H9 (cell line): ENCODE data around the gene OSBP2. TPM values are rescaled to one million over a fixed set of nuclear protein-coding genes. Genes with fewer than 3 reads are reported as not detected.

Experiments
- DNase-seq: peaks from one replicate; pipeline ENCODE4 v3.0.0-alpha.2; 2017
- H2AFZ ChIP-seq: one replicate; pipeline ENCODE4 v1.6.1; 2013; ENCODE audit warnings: mild to moderate bottlenecking, low read length, control low read depth, moderate library complexity
- H2AK5ac ChIP-seq: 2 replicates; pipeline ENCODE4 v1.6.1; 2013; ENCODE audit warnings: low read length, control low read depth, mixed read lengths; ENCODE audit not compliant: insufficient read length
- H2BK120ac ChIP-seq: one replicate; pipeline ENCODE4 v1.6.1; 2013; ENCODE audit warnings: low read depth, mild to moderate bottlenecking, low read length, control low read depth, inconsistent platforms; ENCODE audit not compliant: poor library complexity, severe bottlenecking
- H2BK12ac ChIP-seq: 2 replicates; pipeline ENCODE4 v1.6.1; 2013; ENCODE audit warnings: low read length, control low read depth, mixed read lengths, low read depth; ENCODE audit not compliant: insufficient read length
- H2BK15ac ChIP-seq: 2 replicates; pipeline ENCODE4 v1.6.1; 2013; ENCODE audit warnings: low read depth, low read length, control low read depth
- H2BK20ac ChIP-seq: one replicate; pipeline ENCODE4 v1.6.1; 2013; ENCODE audit warnings: low read depth, mild to moderate bottlenecking, low read length, control low read depth, inconsistent platforms; ENCODE audit not compliant: poor library complexity, severe bottlenecking
- H2BK5ac ChIP-seq: 2 replicates; pipeline ENCODE4 v1.6.1; 2013; ENCODE audit warnings: low read length, control low read depth, mixed read lengths; ENCODE audit not compliant: insufficient read length
- H3K14ac ChIP-seq: 2 replicates; pipeline ENCODE4 v1.6.1; 2013; ENCODE audit warnings: low read length, control low read depth; ENCODE audit not compliant: insufficient read depth
- H3K18ac ChIP-seq: 2 replicates; pipeline ENCODE4 v1.6.1; 2013; ENCODE audit warnings: low read depth, mild to moderate bottlenecking, mixed read lengths, low read length, control low read depth; ENCODE audit not compliant: insufficient read length
- H3K23ac ChIP-seq: 2 replicates; pipeline ENCODE4 v1.6.1; 2013; ENCODE audit warnings: low read length, control low read depth, mixed read lengths, low read depth; ENCODE audit not compliant: insufficient read length
- H3K23me2 ChIP-seq: 2 replicates; pipeline ENCODE4 v1.6.1; 2013; ENCODE audit warnings: low read depth, mild to moderate bottlenecking, mixed read lengths, low read length, control low read depth; ENCODE audit not compliant: insufficient read length, poor library complexity, severe bottlenecking
- H3K27ac ChIP-seq: 2 replicates; pipeline ENCODE4 v1.5.1; 2013; ENCODE audit warnings: low read length, control low read depth, mixed read lengths, low read depth; ENCODE audit not compliant: insufficient read length
- H3K27me3 ChIP-seq: 2 replicates; pipeline ENCODE4 v1.6.1; 2013; ENCODE audit warnings: low read length, control low read depth, inconsistent platforms; ENCODE audit not compliant: insufficient read depth
- H3K4ac ChIP-seq: 2 replicates; pipeline ENCODE4 v1.6.1; 2013; ENCODE audit warnings: low read depth, mild to moderate bottlenecking, control low read depth, inconsistent platforms, low read length, moderate library complexity
- H3K4me1 ChIP-seq: 2 replicates; pipeline ENCODE4 v1.6.1; 2013; ENCODE audit warnings: low read length, control low read depth, inconsistent platforms; ENCODE audit not compliant: insufficient read depth
- H3K4me2 ChIP-seq: 2 replicates; pipeline ENCODE4 v1.6.1; 2013; ENCODE audit warnings: low read length, control low read depth, mixed read lengths; ENCODE audit not compliant: insufficient read length, insufficient read depth
- H3K56ac ChIP-seq: 2 replicates; pipeline ENCODE4 v1.6.1; 2013; ENCODE audit warnings: low read depth, mild to moderate bottlenecking, mixed read lengths, low read length, control low read depth; ENCODE audit not compliant: insufficient read length
- H3K79me1 ChIP-seq: 2 replicates; pipeline ENCODE4 v1.6.1; 2013; ENCODE audit warnings: low read depth, mild to moderate bottlenecking, moderate library complexity, low read length, control low read depth, inconsistent platforms; ENCODE audit not compliant: insufficient read depth, poor library complexity, severe bottlenecking
- H3K79me2 ChIP-seq: 2 replicates; pipeline ENCODE4 v1.6.1; 2013; ENCODE audit warnings: low read length, control low read depth, inconsistent platforms; ENCODE audit not compliant: insufficient read depth
- H3K9ac ChIP-seq: 2 replicates; pipeline ENCODE4 v1.6.1; 2013; ENCODE audit warnings: low read length, control low read depth, mixed read lengths; ENCODE audit not compliant: insufficient read length; ENCODE audit errors: extremely low read depth
- H3K9me3 ChIP-seq: one replicate; pipeline ENCODE4 v1.6.1; 2013; ENCODE audit warnings: low read depth, low read length, inconsistent platforms; ENCODE audit not compliant: control insufficient read depth
- H3T11ph ChIP-seq: one replicate; pipeline ENCODE4 v1.6.1; 2013; ENCODE audit warnings: mild to moderate bottlenecking, low read length, control low read depth, inconsistent platforms
- H4K20me1 ChIP-seq: one replicate; pipeline ENCODE4 v1.6.1; 2013; ENCODE audit not compliant: control insufficient read depth, insufficient read length, insufficient read depth
- H4K5ac ChIP-seq: 2 replicates; pipeline ENCODE4 v1.6.1; 2013; ENCODE audit warnings: low read depth, mild to moderate bottlenecking, mixed read lengths, low read length, control low read depth; ENCODE audit not compliant: insufficient read length
- H4K8ac ChIP-seq: replicated peaks from 2 replicates; pipeline ENCODE4 v1.6.1; 2013; ENCODE audit warnings: low read length, control low read depth, mixed read lengths, low read depth; ENCODE audit not compliant: insufficient read length
- H4K91ac ChIP-seq: 2 replicates; pipeline ENCODE4 v1.6.1; 2013; ENCODE audit warnings: low read depth, mild to moderate bottlenecking, moderate library complexity, mixed read lengths, low read length, control low read depth; ENCODE audit not compliant: insufficient read length
- H3K27ac Mint-ChIP-seq, 3 experiments: 2 replicates in 2 of 3; 3 replicates in 1 of 3; pipeline ENCODE4 v1.8.0; 2020 to 2021; ENCODE audit warnings: mixed read lengths in 3 of 3, mild to moderate bottlenecking in 1 of 3, moderate library complexity in 1 of 3
- H3K27me3 Mint-ChIP-seq: 2 replicates; pipeline ENCODE4 v1.8.0; 2021; ENCODE audit warnings: low read depth, mild to moderate bottlenecking, moderate library complexity, mixed read lengths
- H3K36me3 Mint-ChIP-seq, 3 experiments: 2 replicates in 2 of 3; 3 replicates in 1 of 3; pipeline ENCODE4 v1.8.0; 2020 to 2021; ENCODE audit warnings: low read depth in 3 of 3, mixed read lengths in 3 of 3; ENCODE audit not compliant: insufficient read depth in 1 of 3
- H3K4me1 Mint-ChIP-seq, 2 experiments: 2 replicates each; pipeline ENCODE4 v1.8.0; 2020; ENCODE audit warnings: mixed read lengths in 2 of 2
- H3K4me3 Mint-ChIP-seq, 2 experiments: 2 replicates in 1 of 2; 3 replicates in 1 of 2; pipeline ENCODE4 v1.8.0; 2020 to 2021; ENCODE audit warnings: mild to moderate bottlenecking in 2 of 2, mixed read lengths in 2 of 2, moderate library complexity in 1 of 2
- H3K9me3 Mint-ChIP-seq, 2 experiments: 2 replicates in 1 of 2; 3 replicates in 1 of 2; pipeline ENCODE4 v1.8.0; 2020; ENCODE audit warnings: mild to moderate bottlenecking in 2 of 2, mixed read lengths in 2 of 2, moderate library complexity in 1 of 2
- CTCF ChIP-seq: fragments of 200-600 bp; sonication (generic); conservative IDR thresholded peaks from 3 replicates; pipeline ENCODE4 v1.8.0; 2021; ENCODE audit warnings: antibody characterized with exemption, mild to moderate bottlenecking
- WGBS: extraction: QIAGEN DNeasy Blood & Tissue Kit; methylation state at CpG from one replicate; pipeline ENCODE4 v1.1.7; 2013; ENCODE audit warnings: missing lambda C conversion rate, low lambda C conversion rate, mixed read lengths; ENCODE audit not compliant: insufficient read length; ENCODE audit errors: extremely low coverage; 5-methylcytosine and 5-hydroxymethylcytosine counted together
- total RNA-seq: library from RNA; stranded (reverse); gene quantifications from 2 replicates; pipeline ENCODE4 v1.2.1, GENCODE V29; 2021

The OSBP2 gene
- total RNA-seq, 1 experiment from 2014 or later, result 3.4 TPM

- no peak overlapping the region for H3K23ac ChIP-seq
- peaks cover 9% of the 10 kb centered on the region for H3K4me1 ChIP-seq
- TF ChIP-seq CTCF, result no peak
- Mint-ChIP-seq H3K4me1 (peaks cover 26 to 28% of the 10 kb centered on the region in 2 experiments), H3K36me3 (no peaks in the 10 kb centered on the region), H3K27me3 (peaks cover 9% of the 10 kb centered on the region), H3K4me3 (no peak overlapping the region; a peak in 1 of 5 replicates), H3K27ac (peak overlapping the region in 1 of 3 experiments; percentile 76; a peak in 1 of 7 replicates), H3K9me3 (no peaks in the 10 kb centered on the region)
- no peak overlapping the region for H2BK120ac ChIP-seq
- no peaks in the 10 kb centered on the region for H3K79me1 ChIP-seq
- no peak overlapping the region for H4K5ac ChIP-seq
- no peaks in the 10 kb centered on the region for H3K9me3 ChIP-seq
- no peaks in the 10 kb centered on the region for H3K23me2 ChIP-seq
- no peak overlapping the region for H3K56ac ChIP-seq
- H3K14ac ChIP-seq, result no peak overlapping the region
- WGBS, result no CpG with 5 or more reads among the region's 2 CpGs
- no peaks in the 10 kb centered on the region for H3K79me2 ChIP-seq
- H3K27me3 ChIP-seq, result no peaks in the 10 kb centered on the region
- H2AK5ac ChIP-seq, result no peak overlapping the region
- DNase-seq, result no peak
- H4K20me1 ChIP-seq, result no peaks in the 10 kb centered on the region
- no peak overlapping the region for H3K4me2 ChIP-seq
- H3K4ac ChIP-seq, result no peak overlapping the region
- H4K91ac ChIP-seq, result no peak overlapping the region
- no peak overlapping the region for H2BK12ac ChIP-seq
- H2BK5ac ChIP-seq, result no peak overlapping the region
- no peak overlapping the region for H2BK15ac ChIP-seq
- H3K9ac ChIP-seq, result no peak overlapping the region
- H4K8ac ChIP-seq, result no peak overlapping the region
- H2AFZ ChIP-seq, result no peak overlapping the region
- no peak overlapping the region for H3T11ph ChIP-seq
- H2BK20ac ChIP-seq, result no peak overlapping the region
- no peak overlapping the region for H3K27ac ChIP-seq
- H3K18ac ChIP-seq, result peak overlapping the region; percentile 38
These were observed 12.8 kb upstream of the OSBP2 start for GRCh38 chr22:30681831-30682230.
